Stimulated activated CD4-positive, alpha-beta T cell treated with anti-CD3 and anti-CD28 coated beads, Interleukin-1b, Interleukin-23, amount 100 ng/mL, for 4 hours (primary cell): ENCODE measurements around the gene COQ8A.
"Not testable (repeated sequence)": the region's sequence is repeated elsewhere in the genome, so short reads cannot be mapped to it uniquely, and the experiment has no call there.

Experiments
- DNase-seq, 2 donors: peaks; one replicate each; pipeline ENCODE4 v3.0.0-alpha.2; 2020; ENCODE audit warnings: low read depth in 2 of 2

Gene COQ8A

GRCh38 chr1:226952118-226952441 is 12.0 kb downstream of the COQ8A start:
- DNase-seq: no peak

- no peak for DNase-seq
These were observed 13.2 kb downstream of the COQ8A start for GRCh38 chr1:226953175-226953800.

DNA sequence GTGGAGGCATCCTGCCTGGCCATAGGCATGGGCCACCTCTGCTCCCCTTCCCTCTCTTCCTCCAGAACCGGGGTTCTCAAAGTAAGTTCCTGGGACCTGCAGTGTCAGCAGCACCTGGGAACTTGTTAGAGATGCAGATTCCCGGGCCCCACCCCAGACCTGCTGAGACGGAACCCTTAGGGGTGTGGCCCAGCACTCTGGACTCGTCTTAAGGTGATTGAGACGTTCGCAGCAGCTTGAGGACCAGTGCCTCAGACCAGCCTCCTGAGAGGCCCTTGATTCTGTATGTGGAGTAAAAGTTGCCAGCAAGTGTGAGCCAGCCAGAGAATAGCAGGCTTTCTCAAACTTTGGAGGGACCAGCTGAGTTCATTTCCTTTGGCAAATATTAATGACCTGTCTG is 14.2 kb downstream of the COQ8A start:
- no peak for DNase-seq

DNA sequence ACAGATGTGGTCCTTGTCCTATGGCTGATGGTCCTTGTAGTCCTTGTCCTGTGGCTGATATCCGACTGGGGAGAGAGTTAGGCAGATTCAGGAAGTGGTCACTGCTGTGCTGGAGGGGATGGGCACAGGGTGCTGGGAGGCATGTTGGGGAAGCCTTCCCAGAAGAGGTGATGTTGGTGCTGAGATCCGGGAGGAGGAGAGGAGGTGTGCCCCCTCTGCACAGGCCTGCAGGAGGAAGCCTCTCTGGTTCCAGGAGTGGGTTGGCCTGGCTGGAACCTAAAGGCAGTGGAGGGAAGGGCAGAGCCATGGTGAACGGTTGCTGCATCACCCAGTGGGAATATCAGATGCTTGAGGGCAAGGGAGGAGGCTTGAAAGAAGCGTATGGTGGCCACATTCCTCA is 14.7 kb downstream of the COQ8A start:
- DNase-seq: no peak

DNA sequence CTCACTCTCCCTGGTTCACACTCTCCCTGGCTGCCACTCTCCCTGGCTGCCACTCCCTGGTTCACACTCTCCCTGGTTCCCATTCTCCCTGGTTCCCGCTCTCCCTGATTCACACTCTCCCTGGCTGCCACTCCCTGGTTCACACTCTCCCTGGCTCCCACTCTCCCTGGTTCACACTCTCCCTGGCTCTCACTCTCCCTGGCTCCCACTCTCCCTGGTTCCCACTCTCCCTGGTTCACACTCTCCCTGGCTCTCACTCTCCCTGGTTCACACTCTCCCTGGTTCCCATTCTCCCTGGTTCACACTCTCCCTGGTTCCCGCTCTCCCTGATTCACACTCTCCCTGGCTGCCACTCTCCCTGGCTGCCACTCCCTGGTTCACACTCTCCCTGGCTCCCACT is 15.8 kb downstream of the COQ8A start:
- DNase-seq: not testable (repeated sequence)

DNA sequence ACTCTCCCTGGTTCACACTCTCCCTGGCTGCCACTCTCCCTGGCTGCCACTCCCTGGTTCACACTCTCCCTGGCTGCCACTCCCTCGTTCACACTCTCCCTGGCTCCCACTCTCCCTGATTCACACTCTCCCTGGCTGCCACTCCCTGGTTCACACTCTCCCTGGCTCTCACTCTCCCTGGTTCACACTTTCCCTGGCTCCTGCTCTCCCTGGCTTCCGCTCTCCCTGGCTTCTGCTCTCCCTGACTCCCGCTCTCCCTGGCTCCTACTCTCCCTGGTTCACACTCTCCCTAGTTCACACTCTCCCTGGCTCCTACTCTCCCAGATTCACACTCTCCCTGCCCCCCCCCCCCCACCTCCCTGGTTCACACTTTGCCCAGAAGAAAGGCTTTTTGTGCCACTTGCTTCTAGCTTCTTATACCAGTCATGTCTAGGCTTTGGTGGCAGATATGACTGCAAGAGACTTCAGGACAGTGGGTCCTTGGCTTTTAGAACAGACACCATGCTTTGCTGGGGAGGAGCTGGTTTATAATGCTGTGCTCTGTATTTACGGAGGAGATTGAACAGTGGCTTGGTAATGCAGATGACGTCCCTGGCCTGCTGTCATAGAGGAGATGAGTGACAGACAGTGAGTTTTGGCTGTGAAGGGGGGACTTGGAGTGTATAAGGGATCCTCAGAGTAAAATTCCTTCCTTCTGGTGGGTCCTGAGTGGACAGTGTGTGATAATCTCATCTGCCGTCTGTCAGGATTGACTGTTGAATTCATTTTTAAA is 17.0 kb downstream of the COQ8A start:
- no peak for DNase-seq

DNA sequence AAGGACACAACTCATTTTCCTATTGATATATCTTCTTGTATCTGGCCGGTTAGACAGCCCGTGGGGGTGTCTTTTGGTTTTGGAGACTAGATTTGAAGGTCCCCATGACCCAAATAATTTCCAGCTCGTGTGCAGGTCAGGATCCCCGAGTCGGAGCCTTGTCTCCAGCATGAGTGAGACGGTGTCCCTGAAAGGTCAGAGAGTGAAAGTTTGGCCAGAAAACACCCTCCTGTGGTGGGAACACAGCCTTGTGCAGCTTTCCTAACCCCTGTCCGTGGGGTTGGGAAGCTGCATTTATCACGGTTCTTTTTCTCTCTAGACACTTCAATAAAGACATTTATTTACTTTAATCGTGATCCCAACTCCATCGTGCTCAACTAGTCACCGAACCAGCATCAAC is 17.6 kb downstream of the COQ8A start:
- no peak for DNase-seq

- no peak for DNase-seq
These were observed 18.2 kb downstream of the COQ8A start for GRCh38 chr1:226958300-226958699.

GRCh38 chr1:226960256-226960655 is 20.2 kb downstream of the COQ8A start:
- no peak for DNase-seq

DNA sequence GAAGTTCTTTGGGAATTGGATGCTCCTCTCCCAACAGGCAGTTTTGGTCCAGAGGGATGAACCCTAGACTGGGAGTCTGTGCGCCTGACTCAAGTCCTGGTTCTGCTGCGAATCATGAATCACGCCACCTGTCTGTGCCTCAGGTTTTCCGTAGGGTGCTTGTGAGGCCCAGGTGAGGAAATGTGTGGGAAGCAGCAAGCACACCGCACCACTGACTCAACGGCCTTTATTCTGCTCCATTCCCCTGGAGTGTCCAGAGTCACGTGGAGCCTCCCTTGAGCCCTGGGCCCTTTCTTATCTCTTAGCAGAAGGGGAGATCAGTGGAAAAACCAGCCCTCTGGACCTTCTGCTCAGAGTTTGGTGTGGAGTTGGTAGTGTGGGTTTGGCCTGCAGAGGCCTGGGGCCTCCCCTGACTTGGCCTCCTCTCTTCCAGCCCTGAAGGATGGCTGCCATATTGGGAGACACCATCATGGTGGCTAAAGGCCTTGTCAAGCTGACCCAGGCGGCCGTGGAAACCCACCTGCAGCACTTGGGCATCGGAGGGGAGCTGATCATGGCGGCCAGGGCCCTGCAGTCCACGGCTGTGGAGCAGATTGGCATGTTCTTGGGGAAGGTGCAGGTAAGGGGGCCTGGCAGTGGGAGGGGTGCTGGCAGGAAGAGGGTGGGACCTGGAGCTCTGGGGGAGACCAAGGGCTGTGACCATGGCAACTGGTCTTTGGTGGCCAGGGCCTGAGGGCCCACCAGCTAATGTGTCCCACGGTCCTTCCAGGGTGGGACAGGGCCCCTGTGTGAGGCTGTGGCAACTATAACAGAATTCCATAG is 21.1 kb downstream of the COQ8A start:
- no peak for DNase-seq

DNA sequence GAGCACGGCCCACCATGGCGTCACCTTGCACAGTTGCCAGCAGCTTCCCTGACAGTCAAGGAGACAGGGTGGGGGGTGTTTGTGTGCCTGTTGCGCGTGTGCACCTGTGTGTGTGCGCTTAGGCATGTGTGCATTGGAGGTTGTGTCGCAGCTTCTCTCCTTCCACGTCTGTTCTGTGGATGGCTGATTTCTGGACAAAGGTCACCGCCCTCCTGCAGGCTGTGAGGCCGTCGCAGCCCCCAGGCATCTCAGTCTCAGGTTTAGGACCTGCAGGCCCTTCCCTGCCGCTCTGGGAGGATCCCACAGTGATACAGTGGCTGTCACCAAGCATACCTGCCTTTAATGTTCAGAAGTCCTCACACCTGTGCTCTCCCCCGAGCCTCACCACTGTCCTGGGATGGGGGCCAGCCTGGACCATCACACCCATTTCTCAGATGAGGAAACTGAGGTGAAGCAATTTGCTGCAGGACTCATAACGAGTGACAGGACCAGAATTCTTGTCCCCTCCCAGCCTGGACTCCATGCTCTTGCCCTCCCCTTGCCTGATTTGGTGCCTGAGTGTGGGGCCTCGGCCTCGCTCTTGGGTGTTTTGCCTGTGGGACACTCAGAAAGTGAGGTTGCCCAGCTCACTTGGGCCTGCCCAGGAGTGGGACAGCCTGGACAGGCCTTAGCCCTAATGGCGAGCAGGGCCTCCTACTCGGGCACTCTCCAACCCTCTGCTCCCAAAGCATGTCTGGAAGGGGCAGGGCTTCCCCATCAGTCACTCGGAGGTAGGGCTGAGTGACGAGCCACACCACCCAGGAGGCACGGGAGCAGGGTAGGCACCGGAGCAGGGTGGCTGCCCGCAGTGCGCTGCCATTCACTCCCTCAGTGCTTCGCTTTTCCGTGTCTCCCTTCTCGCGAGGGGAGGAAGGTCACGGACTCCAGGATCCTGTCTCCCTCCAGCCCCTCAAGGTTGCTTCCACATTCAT is 22.6 kb downstream of the COQ8A start:
- DNase-seq: no peak

DNA sequence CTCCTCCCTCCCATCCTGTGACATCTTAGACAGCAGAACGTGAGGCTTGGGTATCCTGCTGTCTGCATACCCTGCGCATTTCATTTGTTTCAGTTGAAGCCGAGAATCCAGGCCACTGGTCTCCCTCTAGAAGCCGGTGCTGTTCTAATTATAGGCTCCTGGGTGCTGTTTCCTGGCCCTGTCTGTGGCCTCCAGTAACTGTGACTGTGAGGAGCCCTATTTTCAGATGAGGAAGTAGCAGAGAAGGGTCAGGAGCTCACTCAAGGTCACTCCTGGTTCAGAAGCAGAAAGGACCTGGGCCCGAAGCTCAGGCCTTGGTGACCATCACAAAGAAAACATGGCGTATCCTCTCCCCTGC is 24.0 kb downstream of the COQ8A start:
- no peak for DNase-seq

GRCh38 chr1:226964611-226965486 is 24.8 kb downstream of the COQ8A start:
- no peak for DNase-seq

GRCh38 chr1:226965581-226966440 is 25.7 kb downstream of the COQ8A start:
- DNase-seq: no peak

DNA sequence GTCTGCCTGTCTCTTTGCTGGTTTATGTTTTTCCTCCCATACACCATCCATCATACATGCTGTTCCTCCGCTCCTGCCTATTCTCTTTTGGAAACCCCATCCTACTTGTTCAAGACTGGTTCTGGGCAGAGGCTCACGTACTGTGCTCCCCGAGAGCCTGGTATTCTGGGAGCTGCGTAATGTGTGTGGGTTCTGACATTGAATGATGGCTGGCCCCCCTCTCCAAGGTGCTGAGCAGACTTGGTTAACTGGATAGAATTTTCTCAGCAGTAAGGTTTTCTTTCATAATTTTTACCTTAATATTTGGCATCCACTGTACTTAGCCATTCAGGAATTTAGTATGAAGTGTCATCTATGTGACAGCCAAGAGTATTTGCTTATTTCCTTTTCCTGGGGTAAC is 26.6 kb downstream of the COQ8A start:
- DNase-seq: no peak

DNA sequence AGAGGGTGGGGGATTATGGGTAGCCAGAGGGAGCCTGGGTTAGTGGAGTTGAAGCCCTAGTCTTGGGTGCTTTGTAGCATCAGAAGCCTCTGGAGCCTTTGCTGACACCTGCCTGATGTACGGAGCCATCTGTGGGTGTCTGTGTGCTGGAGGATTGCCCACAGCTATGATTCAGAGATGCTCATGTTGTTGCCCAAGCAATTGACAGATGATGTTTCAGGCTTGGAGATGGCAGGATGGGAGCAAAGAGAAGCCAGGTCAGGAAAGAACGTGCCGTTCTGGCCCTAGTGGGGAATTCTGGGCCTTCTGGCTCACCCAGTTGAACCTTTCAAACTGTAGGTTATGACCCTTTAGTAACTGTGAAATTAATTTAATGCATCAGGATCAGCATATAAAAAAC is 27.6 kb downstream of the COQ8A start:
- no peak for DNase-seq

DNA sequence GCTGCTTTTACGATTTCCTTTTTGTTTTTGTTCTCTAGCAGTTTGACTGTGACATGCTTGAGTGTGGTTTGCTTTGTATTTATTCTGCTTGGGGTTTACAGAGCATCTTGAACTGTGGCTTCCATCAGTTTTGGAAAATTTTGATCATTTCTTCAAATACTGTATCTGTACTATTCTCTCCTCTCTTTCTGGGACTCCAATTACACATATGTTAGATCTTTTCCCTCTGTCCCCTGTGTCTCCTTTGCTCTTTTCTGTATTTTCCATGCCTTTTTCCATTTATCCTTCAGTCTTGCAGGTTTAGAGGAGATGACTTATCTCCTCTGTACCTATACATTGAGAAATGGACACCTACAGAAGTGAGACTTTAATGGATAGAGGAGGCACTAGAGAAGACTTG is 31.7 kb downstream of the COQ8A start:
- DNase-seq: no peak

GRCh38 chr1:226972931-226973330 is 32.8 kb downstream of the COQ8A start:
- DNase-seq: no peak

GRCh38 chr1:226973371-226973897 is 33.3 kb downstream of the COQ8A start:
- DNase-seq: no peak
